Retinal pigment epithelial cell (primary cell): ENCODE results near the gene RAI14.
A peak's percentile ranks its signal among the peaks of the same experiment; 100 is the strongest.
"Not testable (repeated sequence)": the region's sequence is repeated elsewhere in the genome, so short reads cannot be mapped to it uniquely, and the experiment has no call there.

ENCODE experiments used
- DNase-seq: peaks from one replicate; pipeline ENCODE4 v3.0.0-alpha.2; 2010; ENCODE audit warnings: low read depth
- H3K4me3 ChIP-seq: 2 replicates; pipeline ENCODE4 v1.5.1; 2011; ENCODE audit warnings: mild to moderate bottlenecking, low read length, control low read depth, moderate library complexity
- TF ChIP-seq, protein P1 (sequence below): conservative IDR thresholded peaks from 2 replicates; pipeline ENCODE4 v1.5.1; 2011; ENCODE audit warnings: low read depth, low read length, control low read depth, inconsistent platforms

Gene RAI14

DNA sequence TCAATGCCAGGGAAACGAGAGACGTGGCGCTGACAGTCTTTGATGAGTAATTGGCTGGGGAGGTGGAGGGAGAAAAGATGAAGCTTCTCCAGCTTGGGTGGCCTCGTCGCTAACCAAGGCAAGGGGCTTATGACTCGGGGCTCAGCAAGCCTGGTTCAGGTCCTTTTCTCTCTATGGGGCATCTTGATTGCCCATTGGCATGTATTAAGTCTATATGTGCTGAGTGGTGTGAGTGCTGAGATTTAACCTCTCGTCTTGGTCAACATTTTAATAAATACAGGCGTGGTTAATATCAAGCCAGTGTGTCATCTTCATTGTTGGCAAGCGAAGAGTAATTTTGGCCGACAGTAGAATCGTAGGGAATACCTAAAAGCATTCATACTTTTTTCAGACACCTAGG lies 85.9 kb downstream of the RAI14 start:
- TF ChIP-seq, protein P1, sequence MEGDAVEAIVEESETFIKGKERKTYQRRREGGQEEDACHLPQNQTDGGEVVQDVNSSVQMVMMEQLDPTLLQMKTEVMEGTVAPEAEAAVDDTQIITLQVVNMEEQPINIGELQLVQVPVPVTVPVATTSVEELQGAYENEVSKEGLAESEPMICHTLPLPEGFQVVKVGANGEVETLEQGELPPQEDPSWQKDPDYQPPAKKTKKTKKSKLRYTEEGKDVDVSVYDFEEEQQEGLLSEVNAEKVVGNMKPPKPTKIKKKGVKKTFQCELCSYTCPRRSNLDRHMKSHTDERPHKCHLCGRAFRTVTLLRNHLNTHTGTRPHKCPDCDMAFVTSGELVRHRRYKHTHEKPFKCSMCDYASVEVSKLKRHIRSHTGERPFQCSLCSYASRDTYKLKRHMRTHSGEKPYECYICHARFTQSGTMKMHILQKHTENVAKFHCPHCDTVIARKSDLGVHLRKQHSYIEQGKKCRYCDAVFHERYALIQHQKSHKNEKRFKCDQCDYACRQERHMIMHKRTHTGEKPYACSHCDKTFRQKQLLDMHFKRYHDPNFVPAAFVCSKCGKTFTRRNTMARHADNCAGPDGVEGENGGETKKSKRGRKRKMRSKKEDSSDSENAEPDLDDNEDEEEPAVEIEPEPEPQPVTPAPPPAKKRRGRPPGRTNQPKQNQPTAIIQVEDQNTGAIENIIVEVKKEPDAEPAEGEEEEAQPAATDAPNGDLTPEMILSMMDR: no peak
- DNase-seq: no peak
- no peak overlapping the region for H3K4me3 ChIP-seq

DNA sequence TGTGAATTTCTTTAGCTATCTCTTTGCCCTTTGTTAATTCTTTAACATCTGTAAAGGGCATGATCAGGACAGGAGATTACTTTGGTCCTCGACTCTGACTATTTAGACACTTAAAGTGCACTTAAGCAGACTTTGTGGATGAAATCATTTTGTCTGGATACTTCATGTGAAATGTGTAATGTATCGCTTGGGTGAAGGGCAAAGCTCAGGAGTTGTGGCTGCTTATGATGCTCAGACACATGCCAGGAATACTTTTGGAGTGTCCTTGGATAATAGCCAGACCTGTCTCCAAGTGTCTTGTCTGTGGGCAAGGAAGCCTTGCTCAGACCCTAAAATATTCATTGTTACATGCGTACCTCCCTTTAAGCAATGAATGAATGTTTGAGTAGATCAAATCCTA lies 87.8 kb downstream of the RAI14 start:
- TF ChIP-seq, protein P1: no peak
- H3K4me3 ChIP-seq: no peak overlapping the region
- DNase-seq: peak; percentile 18

DNA sequence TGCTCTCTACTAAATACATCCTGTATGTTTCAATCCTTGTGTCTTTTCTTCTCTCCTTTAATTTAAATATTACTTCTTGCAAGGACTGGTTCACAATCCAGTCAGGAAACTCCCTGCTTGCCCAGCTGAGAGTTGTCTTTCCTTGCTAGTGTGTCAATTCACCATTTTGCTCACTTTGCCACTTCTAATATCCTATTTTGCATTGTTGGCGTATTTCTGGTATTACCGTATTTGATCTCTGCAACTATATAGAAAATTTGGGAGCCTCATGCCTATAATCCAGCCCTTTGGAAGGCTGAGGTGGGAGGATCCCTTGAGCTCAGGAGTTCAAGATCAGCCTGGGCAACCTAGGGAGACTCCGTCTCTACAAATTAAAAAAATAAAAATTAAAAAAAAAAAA lies 92.3 kb downstream of the RAI14 start:
- DNase-seq: no peak
- TF ChIP-seq, protein P1: no peak
- no peak overlapping the region for H3K4me3 ChIP-seq

DNA sequence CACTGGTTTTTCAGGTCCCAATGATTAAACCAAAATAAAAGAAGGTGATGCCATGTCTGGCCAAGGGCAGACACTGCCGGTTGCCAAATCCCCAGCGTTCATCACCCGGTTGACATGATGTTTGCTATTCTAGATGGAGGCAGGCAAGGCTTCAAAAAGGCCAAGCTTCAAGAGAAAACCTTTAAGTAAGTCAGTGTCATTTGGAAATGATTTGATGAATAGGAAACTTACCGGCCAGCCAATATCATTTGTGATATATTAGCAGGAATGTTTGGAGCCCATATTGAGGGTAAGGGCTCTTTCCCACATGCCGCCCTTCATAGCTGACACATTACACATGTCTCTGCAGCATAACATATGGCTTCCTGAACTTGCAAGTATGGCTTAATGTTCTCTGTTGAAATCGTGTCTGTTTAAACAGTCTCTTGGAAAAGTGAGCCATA lies 93.3 kb downstream of the RAI14 start:
- TF ChIP-seq, protein P1: no peak
- no peak overlapping the region for H3K4me3 ChIP-seq
- DNase-seq: no peak

DNA sequence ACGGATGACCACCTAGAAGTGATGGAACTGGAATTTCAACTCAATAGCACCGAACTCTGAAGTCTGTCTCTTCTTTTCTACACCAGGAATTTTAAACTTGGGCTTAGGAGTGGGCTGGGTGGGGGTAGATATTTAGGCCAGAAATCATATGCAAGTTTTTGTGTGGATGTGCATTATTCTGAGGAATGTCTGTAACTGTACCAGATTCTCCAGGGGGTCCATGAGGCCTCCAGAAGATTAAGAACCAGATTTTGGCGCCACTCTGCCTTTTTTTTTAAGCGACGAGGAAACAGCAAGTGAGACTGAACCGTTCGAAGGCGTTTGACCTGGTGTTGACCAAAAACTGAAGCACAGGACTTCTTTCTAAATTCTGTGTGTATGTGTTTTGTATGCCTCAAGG lies 94.1 kb downstream of the RAI14 start:
- TF ChIP-seq, protein P1: no peak
- DNase-seq: no peak
- no peak overlapping the region for H3K4me3 ChIP-seq

DNA sequence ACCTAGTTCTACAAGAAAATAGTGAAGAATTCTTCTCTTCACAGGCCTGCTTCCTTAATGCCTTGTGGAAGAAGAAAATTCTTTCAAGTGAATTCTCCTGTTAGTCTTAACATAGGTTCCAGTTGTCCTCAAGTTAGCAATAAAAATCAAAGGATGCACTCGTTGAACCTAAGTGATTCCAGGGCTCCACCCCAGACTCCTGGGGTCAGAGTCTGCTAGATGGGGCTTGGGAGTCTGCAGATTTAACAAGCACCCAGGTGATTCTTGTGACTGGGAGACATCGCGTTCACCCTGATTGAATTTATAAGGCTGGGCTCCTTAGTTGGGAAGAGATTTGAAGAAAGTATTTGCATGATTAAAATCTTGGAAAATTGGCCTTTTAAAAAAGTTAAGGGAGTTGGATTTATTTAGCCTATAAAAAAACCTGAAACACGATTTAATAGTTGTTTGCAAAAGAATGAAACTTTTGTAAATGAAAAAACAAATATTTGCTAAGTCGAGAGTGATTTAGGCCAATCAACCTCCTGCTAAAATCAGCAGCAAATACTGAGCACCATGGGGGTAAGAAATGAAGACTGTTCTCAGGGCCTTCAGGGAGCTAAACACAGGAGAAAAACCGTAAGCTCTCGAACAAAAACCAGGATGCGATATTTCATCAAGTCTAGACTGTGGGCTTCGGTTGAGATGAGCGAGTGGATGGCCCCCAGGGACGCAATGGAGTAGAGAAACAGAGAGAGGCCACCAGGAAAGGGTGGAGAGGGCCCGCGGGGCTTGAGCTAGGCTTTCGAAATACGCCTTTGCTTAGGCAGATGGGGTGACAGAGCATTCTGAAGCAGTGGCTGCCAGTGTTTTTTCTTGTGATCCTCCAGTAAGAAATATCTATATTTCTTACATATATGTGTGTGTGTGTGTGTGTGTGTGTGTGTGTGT lies 95.9 kb downstream of the RAI14 start:
- TF ChIP-seq, protein P1: no peak
- DNase-seq: no peak
- H3K4me3 ChIP-seq: no peak overlapping the region

DNA sequence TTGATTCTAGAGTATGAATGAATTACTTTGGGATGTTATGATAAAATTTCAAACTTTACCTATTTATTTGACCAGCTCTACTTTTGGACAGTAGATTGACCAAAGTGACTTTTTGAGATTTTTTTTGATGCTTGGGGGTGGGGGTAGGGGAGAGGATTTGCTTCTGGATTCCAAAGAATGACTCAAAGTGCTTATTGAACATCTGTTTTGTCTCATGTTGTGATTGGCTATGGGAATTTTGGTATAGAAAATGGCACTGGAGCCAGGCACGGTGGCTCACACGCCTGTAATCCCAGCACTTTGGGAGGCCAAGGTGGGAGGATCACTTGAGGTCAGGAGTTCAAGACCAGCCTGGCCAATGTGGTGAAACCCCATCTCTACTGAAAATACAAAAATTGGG lies 97.1 kb downstream of the RAI14 start:
- not testable (repeated sequence) for H3K4me3 ChIP-seq

More for the DNA sequence above, 97.1 kb downstream of the RAI14 start:
- not testable (repeated sequence) for DNase-seq
